ENCODE results near the gene SKP1. TPM values are rescaled to one million over a fixed set of nuclear protein-coding genes. Genes with fewer than 3 reads are reported as not detected.
A peak's percentile ranks its signal among the peaks of the same experiment; 100 is the strongest.
"Not testable (repeated sequence)": the region's sequence is repeated elsewhere in the genome, so short reads cannot be mapped to it uniquely, and the experiment has no call there.

SKP1 gene
- total RNA-seq = 320 and 333 TPM in 2 replicates
- long read RNA-seq, full-length matches to known transcripts = 716 of 734 reads
- long read RNA-seq, partial matches to known transcripts = 6 of 734 reads
- long read RNA-seq, other reads (novel, unspliced or antisense) = 12 of 734 reads

DNA sequence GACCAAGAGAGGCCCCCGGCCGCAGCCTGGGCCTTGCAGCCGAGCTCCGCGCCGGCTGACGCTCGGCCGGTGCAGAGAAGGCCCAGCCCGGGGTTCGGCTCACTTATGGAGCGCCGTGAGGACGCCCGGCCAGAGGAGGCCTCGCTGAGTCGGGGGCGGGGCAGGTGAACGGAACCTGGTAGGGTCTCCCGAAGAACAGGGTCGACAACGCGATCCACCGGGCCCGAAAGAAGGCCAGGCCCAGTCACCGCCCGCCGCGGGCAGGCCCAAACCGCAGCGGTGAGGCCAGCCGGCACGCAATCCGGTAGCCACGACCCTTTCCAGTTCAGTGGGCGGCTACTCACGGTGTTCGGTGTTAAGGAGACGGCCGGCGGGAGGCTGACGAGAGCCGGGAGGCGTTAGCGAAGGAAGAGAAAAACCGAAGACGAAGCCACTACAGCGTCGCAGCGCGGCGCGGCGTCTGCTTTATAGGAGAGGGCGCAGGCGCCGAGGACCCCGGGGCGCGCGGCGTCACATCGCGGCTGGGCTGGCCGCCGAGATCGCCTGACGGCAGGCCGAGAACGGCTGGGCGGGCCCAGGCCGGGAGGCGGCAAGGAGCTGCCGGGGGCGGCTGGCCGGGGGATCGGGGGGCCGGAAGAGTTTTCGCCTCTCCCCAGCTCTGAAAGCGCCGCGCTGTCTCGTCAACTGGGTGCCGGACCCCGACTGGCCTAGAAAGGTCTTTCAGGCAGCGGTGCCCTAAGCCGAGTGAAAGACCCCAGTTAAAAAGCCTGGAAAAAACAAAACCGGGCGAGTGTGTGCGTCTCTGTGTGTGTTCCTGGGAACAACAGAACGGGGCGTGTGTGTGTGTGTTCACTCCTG is at the start of gene SKP1:
Gene SKP1, minus strand, starts transcription at position 440 of the 858 bp plus-strand sequence. CDS start 2,928 bp downstream, outside the sequence.
- Mint-ChIP-seq H3K27ac (ENCODE audit: unreplicated experiment) (peak within 1 kb of the TSS; percentile 97), H3K36me3 (ENCODE audit: unreplicated experiment) (peaks cover 13% of the 10 kb centered on the region), H3K4me3 (ENCODE audit: unreplicated experiment) (peak within 1 kb of the TSS; percentile 91), H3K4me1 (ENCODE audit: unreplicated experiment) (peaks cover 28% of the 10 kb centered on the region), H3K27me3 (ENCODE audit: unreplicated experiment) (peaks cover 5% of the 10 kb centered on the region), H3K9me3 (ENCODE audit: unreplicated experiment) (no peaks in the 10 kb centered on the region)
- peak; percentile 95 for DNase-seq (ENCODE audit: extremely low spot score, unreplicated experiment)
- TF ChIP-seq, protein P1, sequence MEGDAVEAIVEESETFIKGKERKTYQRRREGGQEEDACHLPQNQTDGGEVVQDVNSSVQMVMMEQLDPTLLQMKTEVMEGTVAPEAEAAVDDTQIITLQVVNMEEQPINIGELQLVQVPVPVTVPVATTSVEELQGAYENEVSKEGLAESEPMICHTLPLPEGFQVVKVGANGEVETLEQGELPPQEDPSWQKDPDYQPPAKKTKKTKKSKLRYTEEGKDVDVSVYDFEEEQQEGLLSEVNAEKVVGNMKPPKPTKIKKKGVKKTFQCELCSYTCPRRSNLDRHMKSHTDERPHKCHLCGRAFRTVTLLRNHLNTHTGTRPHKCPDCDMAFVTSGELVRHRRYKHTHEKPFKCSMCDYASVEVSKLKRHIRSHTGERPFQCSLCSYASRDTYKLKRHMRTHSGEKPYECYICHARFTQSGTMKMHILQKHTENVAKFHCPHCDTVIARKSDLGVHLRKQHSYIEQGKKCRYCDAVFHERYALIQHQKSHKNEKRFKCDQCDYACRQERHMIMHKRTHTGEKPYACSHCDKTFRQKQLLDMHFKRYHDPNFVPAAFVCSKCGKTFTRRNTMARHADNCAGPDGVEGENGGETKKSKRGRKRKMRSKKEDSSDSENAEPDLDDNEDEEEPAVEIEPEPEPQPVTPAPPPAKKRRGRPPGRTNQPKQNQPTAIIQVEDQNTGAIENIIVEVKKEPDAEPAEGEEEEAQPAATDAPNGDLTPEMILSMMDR (IDR thresholded peaks at IDR 0.05) = no peak

DNA sequence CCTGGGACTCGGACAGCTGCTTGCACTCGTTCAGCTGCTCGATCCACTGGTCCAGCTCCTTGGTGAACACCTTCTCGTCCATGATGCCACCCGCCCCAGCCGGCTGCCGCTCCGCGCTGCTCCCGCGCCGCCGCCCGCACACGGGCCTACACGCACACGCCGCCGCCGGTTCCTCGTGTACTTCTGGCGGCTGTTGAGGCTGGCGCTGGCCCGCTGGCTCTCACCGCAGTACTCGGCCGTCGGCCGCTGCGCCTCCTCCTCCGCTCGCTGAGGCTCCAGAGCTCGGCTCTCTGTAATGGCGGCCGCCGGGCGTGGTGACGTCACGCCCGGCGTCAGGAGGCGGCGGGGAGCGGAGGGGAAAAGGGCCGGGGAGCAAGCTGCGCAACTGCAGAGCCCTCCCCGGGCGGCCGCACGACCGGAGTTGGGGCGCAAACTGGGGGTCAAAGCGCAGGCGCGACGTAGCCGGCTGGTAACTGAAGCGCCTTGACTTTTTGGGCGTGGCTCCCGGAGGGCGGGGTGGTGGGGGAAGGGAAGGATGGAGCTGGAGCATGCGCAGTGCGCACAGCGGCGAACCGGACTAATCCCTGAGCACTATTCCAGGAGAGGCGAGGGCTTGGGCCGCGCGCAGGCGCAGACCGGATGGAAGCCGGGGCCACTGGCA is 49.2 kb upstream of the SKP1 start, which contains the start of gene PPP2CA:
Gene PPP2CA, minus strand, starts transcription at position 294 of the 661 bp plus-strand sequence. Its CDS starts 212 bp downstream, at position 82.
- Mint-ChIP-seq H3K36me3 (ENCODE audit: unreplicated experiment) (peaks cover 3% of the 10 kb centered on the region), H3K9me3 (ENCODE audit: unreplicated experiment) (no peaks in the 10 kb centered on the region), H3K27ac (ENCODE audit: unreplicated experiment) (peak within 1 kb of the TSS; percentile 99), H3K27me3 (ENCODE audit: unreplicated experiment) (no peaks in the 10 kb centered on the region), H3K4me1 (ENCODE audit: unreplicated experiment) (peaks cover 43% of the 10 kb centered on the region), H3K4me3 (ENCODE audit: unreplicated experiment) (peak within 1 kb of the TSS; percentile 93)
- DNase-seq (ENCODE audit: extremely low spot score, unreplicated experiment) = peak; percentile 100
- TF ChIP-seq, protein P1 (IDR thresholded peaks at IDR 0.05) = no peak

DNA sequence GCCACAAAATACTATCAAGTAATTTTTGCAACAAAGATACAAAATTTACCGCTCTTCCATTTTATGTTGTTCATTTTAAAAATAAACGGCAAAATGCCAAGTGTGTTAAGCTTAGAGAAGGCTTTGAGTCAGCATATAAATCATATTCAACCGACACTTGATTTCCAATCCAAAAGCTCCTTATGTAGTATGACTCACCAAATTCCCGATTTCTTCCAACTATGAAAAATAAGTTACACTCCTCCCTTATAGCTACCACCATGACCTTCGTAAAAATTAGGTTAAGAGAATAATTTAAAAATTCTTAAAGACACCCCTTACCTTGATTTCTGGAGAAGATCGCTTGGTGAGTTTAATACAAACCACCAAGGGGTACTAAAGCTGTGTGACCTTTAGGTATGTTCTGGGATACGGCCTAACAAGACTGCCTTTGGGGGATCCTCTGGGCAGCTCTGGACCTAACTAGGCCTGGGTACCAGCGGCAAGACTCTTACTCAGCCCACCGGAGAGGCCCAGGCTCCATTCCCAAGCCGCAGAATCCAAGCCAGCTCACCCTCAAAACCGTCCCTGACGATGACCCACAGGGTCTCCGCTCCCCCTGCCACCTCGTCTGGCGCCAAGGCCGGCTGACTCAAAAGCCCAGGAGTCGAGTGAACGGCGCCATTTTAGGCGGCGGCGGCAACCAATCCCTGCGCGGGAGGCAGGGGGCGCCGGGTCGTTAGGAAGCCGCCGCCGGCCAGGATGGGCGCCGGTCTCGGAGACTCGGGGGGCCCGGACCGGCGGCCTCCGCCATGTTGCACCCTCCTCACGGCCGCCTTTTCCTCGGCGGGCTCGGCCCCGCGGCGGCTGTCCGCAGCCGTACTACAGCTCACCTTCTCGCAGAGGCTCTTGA is 48.4 kb upstream of the SKP1 start:
- peak overlapping the region; percentile 99 for H3K27ac Mint-ChIP-seq (ENCODE audit: unreplicated experiment)
- H3K9me3 Mint-ChIP-seq (ENCODE audit: unreplicated experiment) = no peaks in the 10 kb centered on the region
- peaks cover 48% of the 10 kb centered on the region for H3K4me1 Mint-ChIP-seq (ENCODE audit: unreplicated experiment)
- H3K4me3 Mint-ChIP-seq (ENCODE audit: unreplicated experiment) = peak overlapping the region; percentile 93
- H3K27me3 Mint-ChIP-seq (ENCODE audit: unreplicated experiment) = no peaks in the 10 kb centered on the region
- DNase-seq (ENCODE audit: extremely low spot score, unreplicated experiment) = peak; percentile 90
- TF ChIP-seq, protein P1 (IDR thresholded peaks at IDR 0.05) = peak; percentile 24
- peaks cover 8% of the 10 kb centered on the region for H3K36me3 Mint-ChIP-seq (ENCODE audit: unreplicated experiment)

DNA sequence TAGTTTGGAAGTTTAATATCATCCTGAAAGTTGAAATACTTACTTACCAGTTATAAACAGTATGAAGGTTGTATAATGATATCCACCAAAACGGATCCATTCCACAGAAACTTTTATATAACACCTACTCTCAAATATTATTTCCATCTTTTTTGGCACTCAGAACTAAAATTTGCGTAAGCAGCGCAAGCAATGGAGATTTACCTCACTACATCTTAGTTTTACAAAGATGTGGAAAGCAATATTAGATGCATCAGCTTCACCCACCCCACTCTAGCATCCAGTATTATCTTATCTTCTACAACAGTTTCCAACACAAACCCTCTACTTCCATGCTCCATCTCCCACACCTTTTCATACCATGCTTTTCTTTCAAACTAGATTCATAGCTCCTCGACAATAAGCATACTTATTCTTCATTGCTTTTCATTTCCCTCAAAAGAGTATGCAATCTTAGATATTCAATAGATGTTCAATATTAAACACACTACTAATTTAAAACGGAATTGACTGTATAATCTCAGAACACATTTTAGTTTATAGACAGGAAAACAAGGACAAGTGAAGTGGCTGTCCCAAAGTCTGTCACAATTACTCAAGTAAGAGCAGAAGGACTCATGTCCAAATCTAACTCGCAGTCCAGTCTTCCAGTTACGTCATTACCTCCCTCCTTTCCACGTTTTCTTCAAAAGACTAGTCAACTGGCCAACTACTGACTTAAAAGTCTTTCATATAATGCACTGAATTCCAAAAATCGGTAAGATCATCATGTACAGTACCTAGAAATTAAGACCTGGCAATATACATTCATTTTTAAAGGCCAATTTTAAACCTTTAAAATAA is 46.9 kb upstream of the SKP1 start:
- peaks cover 8% of the 10 kb centered on the region for H3K36me3 Mint-ChIP-seq (ENCODE audit: unreplicated experiment)
- no peaks in the 10 kb centered on the region for H3K9me3 Mint-ChIP-seq (ENCODE audit: unreplicated experiment)
- DNase-seq (ENCODE audit: extremely low spot score, unreplicated experiment) = no peak
- TF ChIP-seq, protein P1 (IDR thresholded peaks at IDR 0.05) = no peak
- no peaks in the 10 kb centered on the region for H3K27me3 Mint-ChIP-seq (ENCODE audit: unreplicated experiment)
- H3K4me1 Mint-ChIP-seq (ENCODE audit: unreplicated experiment) = peaks cover 58% of the 10 kb centered on the region
- peak overlapping the region; percentile 99 for H3K27ac Mint-ChIP-seq (ENCODE audit: unreplicated experiment)
- peak overlapping the region; percentile 93 for H3K4me3 Mint-ChIP-seq (ENCODE audit: unreplicated experiment)

DNA sequence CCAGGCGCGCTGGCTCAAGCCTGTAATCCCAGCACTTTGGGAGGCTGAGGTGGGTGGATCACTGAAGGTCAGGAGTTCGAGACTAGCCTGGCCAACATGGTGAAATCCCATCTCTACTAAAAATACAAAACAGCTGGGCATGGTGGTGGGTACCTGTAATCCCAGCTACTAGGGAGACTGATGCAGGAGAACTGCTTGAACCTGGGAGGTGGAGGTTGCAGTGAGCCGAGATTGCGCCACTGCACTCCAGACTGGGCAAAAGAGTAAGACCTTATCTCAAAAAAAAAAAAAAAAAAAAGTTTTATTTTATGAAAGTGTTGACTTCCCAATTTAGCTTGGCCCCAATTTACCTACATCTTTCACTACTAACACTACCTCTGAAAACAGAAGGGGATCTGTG is 44.9 kb upstream of the SKP1 start:
- not testable (repeated sequence) for H3K27ac Mint-ChIP-seq (ENCODE audit: unreplicated experiment); H3K9me3 Mint-ChIP-seq (ENCODE audit: unreplicated experiment); H3K36me3 Mint-ChIP-seq (ENCODE audit: unreplicated experiment); H3K4me3 Mint-ChIP-seq (ENCODE audit: unreplicated experiment); DNase-seq (ENCODE audit: extremely low spot score, unreplicated experiment); H3K27me3 Mint-ChIP-seq (ENCODE audit: unreplicated experiment)
- peaks cover 55% of the 10 kb centered on the region for H3K4me1 Mint-ChIP-seq (ENCODE audit: unreplicated experiment)
